Naive thymus-derived CD4-positive, alpha-beta T cell (primary cell): ENCODE data around the gene P2RX3. TPM values are rescaled to one million over a fixed set of nuclear protein-coding genes. Genes with fewer than 3 reads are reported as not detected.
A peak's percentile ranks its signal among the peaks of the same experiment; 100 is the strongest.

ENCODE experiments used
- ATAC-seq: fragments of 150-1000 bp; cut with Tn5 transposase; 2 replicates; pipeline ENCODE4 v1.10.0; 2021; ENCODE audit warnings: mild to moderate bottlenecking, moderate library complexity
- CTCF ChIA-PET: fragments of 350-600 bp; sonication (Branson Sonifier 250); formaldehyde crosslinking; loops from one replicate; lab custom pipeline; 2021; ENCODE audit warnings: antibody characterized with exemption; lab: Charles Lee
- POLR2A ChIA-PET: fragments of 350-600 bp; sonication (Branson Sonifier 250); formaldehyde crosslinking; loops from one replicate; lab custom pipeline; 2021; ENCODE audit warnings: antibody characterized with exemption, inconsistent platforms; lab: Charles Lee
- DNase-seq, 9 donors: peaks; one replicate each; pipeline versions ENCODE4 v3.0.0 to v3.0.0-alpha.2; 2020 to 2022; ENCODE audit warnings: mixed read lengths in 1 of 9
- H3K27ac ChIP-seq: one replicate; pipeline ENCODE4 v1.7.0; 2013; ENCODE audit warnings: mild to moderate bottlenecking, low read depth, low read length, moderate library complexity
- H3K27me3 ChIP-seq, 2 donors: one replicate each; pipeline ENCODE4 v1.7.0; 2013; ENCODE audit warnings: low read length in 2 of 2, mild to moderate bottlenecking in 2 of 2, moderate library complexity in 2 of 2; ENCODE audit not compliant: control insufficient read depth in 2 of 2, insufficient read depth in 2 of 2
- H3K36me3 ChIP-seq, 3 experiments: 1 replicate in 2 of 3; 2 replicates in 1 of 3; pipeline ENCODE4 v1.7.0; 2013; ENCODE audit warnings: low read length in 3 of 3, mild to moderate bottlenecking in 3 of 3, moderate library complexity in 1 of 3; ENCODE audit not compliant: insufficient read depth in 3 of 3, control insufficient read depth in 2 of 3
- H3K4me1 ChIP-seq, 2 donors: one replicate each; pipeline ENCODE4 v1.7.0; 2013; ENCODE audit warnings: low read length in 2 of 2, mild to moderate bottlenecking in 2 of 2, moderate library complexity in 1 of 2; ENCODE audit not compliant: control insufficient read depth in 2 of 2, insufficient read depth in 2 of 2
- H3K4me3 ChIP-seq: 2 replicates; pipeline ENCODE4 v1.7.0; 2013; ENCODE audit warnings: mild to moderate bottlenecking, low read length
- H3K9me3 ChIP-seq, 3 experiments: 1 replicate in 2 of 3; 2 replicates in 1 of 3; pipeline ENCODE4 v1.7.0; 2013; ENCODE audit warnings: low read length in 3 of 3; ENCODE audit not compliant: control insufficient read depth in 2 of 3
- H3K27ac Mint-ChIP-seq, 9 donors: one replicate each; pipeline ENCODE4 v1.8.0; 2020 to 2022; ENCODE audit warnings: mixed read lengths in 9 of 9, mild to moderate bottlenecking in 8 of 9, moderate library complexity in 5 of 9, inconsistent platforms in 2 of 9
- H3K27me3 Mint-ChIP-seq, 5 donors: one replicate each; pipeline ENCODE4 v1.8.0; 2021 to 2022; ENCODE audit warnings: mixed read lengths in 5 of 5, mild to moderate bottlenecking in 1 of 5
- H3K36me3 Mint-ChIP-seq, 5 donors: one replicate each; pipeline ENCODE4 v1.8.0; 2020 to 2022; ENCODE audit warnings: mixed read lengths in 5 of 5, mild to moderate bottlenecking in 3 of 5, inconsistent platforms in 1 of 5
- H3K4me1 Mint-ChIP-seq, 7 donors: one replicate each; pipeline ENCODE4 v1.8.0; 2020 to 2022; ENCODE audit warnings: mixed read lengths in 7 of 7, mild to moderate bottlenecking in 3 of 7, inconsistent platforms in 1 of 7
- H3K4me3 Mint-ChIP-seq, 10 donors: one replicate each; pipeline ENCODE4 v1.8.0; 2020 to 2022; ENCODE audit warnings: mild to moderate bottlenecking in 10 of 10, mixed read lengths in 10 of 10, moderate library complexity in 6 of 10, inconsistent platforms in 2 of 10
- H3K9me3 Mint-ChIP-seq, 11 donors: one replicate each; pipeline ENCODE4 v1.8.0; 2020 to 2022; ENCODE audit warnings: mixed read lengths in 11 of 11, mild to moderate bottlenecking in 4 of 11, inconsistent platforms in 1 of 11, moderate library complexity in 1 of 11
- intact Hi-C, 2 donors: fragments of 100-400 bp; cut with micrococcal nuclease; formaldehyde crosslinking; loops; one replicate each; pipeline ENCODE4 v1.15.1; 2023
- polyA plus RNA-seq, 2 donors: library from polyadenylated mRNA; unstranded; fragments of 300-500 nt; fragmentation: Illumina TruSeq; gene quantifications; one replicate each; pipeline ENCODE4 v1.2.3, GENCODE V29; 2021
- total RNA-seq, 6 experiments: library from RNA in 5 of 6; stranded (reverse) in 5 of 6; gene quantifications; 1 replicate in 5 of 6; 2 replicates in 1 of 6; pipeline ENCODE4 v1.2.3 and lab custom pipeline; 2021 to 2026

The P2RX3 gene
- total and polyA plus RNA-seq, 7 experiments from 2014 or later: not detected

- H3K4me1 ChIP-seq: no peaks in the 10 kb centered on the region
- H3K27me3 ChIP-seq: no peaks in the 10 kb centered on the region
- H3K27ac ChIP-seq: no peak overlapping the region
- ChIA-PET CTCF (interaction anchor here (0.8 kb wide), 1 partner anchor 65 kb away, joined by 3 read pairs; no protein-coding TSS in a partner anchor), POLR2A (no interaction called here)
- peaks cover 0 to 34% (median 9%) of the 10 kb centered on the region in 3 experiments for H3K36me3 ChIP-seq
- Mint-ChIP-seq H3K27me3 (no peaks in the 10 kb centered on the region), H3K27ac (peak overlapping the region in 1 of 9 donors; percentile 7), H3K4me1 (peaks cover 0 to 23% (median 7%) of the 10 kb centered on the region in 7 donors), H3K9me3 (no peaks in the 10 kb centered on the region), H3K4me3 (no peak overlapping the region), H3K36me3 (peaks cover 4 to 60% (median 37%) of the 10 kb centered on the region in 5 donors)
- no peak for DNase-seq
- ATAC-seq: no peak
- no peak overlapping the region for H3K4me3 ChIP-seq
- no peaks in the 10 kb centered on the region for H3K9me3 ChIP-seq
- intact Hi-C loops: no loop called here
Measured at GRCh38 chr11:57407010-57407920, 69.1 kb downstream of the P2RX3 start.

DNA sequence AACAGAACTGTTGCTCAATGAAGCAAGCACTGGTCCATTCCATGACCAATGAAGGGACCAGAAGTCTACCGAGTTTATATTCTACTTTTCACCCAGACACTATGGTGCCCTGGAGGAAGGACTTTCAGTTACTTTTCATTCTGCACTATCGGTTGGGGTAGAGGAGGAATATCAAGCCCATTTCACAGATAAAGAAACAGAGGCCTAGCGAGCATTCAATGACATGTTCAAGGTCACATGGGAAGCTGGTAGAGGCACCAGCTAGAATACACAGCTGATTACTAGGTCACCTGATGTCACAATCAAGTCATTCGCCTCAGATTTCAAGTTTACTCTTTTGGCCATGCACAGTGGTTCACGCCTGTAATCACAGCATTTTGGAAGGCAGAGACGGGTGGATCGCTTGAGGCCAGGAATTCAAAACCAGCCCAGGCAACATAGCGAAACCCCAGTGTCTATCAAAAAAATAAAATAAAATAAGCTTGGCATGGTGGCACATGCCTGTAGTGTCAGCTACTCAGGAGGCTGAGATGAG is 69.9 kb downstream of the P2RX3 start:
- Histone ChIP-seq H3K27ac (no peak overlapping the region), H3K27me3 (no peaks in the 10 kb centered on the region), H3K36me3 (peaks cover 0 to 34% (median 9%) of the 10 kb centered on the region in 3 experiments), H3K4me1 (no peaks in the 10 kb centered on the region), H3K4me3 (no peak overlapping the region), H3K9me3 (no peaks in the 10 kb centered on the region)
- Mint-ChIP-seq H3K4me3 (no peak overlapping the region), H3K27me3 (no peaks in the 10 kb centered on the region), H3K9me3 (no peaks in the 10 kb centered on the region), H3K36me3 (peaks cover 7 to 64% (median 40%) of the 10 kb centered on the region in 5 donors), H3K27ac (peak overlapping the region in 1 of 9 donors; percentile 62), H3K4me1 (peaks cover 0 to 23% (median 7%) of the 10 kb centered on the region in 7 donors)
- DNase-seq: no peak
- ATAC-seq: no peak
- POLR2A ChIA-PET: no interaction called here
- intact Hi-C loops: no loop called here
- CTCF ChIA-PET: no interaction called here

DNA sequence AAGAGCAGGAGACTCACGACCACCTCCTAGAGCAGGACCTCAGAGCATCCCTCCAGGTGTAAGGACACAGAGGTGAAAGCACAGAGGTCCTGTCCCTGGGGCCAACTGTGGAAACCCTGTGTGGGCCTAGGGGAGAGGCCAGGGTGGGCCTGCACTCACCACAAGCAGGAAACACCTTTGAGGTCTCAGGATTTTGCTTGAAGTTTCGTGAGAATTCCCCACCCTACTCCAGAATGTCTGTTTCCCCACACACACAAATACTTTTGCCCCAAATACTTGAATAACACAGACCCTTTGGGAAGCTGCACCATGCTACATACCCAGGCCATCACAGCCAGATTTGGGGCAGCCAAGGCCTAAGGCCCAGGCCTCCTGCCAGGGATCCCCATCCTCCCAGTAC is 70.6 kb downstream of the P2RX3 start:
- H3K36me3 Mint-ChIP-seq: peaks cover 13 to 72% (median 42%) of the 10 kb centered on the region in 5 donors
- CTCF ChIA-PET: no interaction called here

DNA sequence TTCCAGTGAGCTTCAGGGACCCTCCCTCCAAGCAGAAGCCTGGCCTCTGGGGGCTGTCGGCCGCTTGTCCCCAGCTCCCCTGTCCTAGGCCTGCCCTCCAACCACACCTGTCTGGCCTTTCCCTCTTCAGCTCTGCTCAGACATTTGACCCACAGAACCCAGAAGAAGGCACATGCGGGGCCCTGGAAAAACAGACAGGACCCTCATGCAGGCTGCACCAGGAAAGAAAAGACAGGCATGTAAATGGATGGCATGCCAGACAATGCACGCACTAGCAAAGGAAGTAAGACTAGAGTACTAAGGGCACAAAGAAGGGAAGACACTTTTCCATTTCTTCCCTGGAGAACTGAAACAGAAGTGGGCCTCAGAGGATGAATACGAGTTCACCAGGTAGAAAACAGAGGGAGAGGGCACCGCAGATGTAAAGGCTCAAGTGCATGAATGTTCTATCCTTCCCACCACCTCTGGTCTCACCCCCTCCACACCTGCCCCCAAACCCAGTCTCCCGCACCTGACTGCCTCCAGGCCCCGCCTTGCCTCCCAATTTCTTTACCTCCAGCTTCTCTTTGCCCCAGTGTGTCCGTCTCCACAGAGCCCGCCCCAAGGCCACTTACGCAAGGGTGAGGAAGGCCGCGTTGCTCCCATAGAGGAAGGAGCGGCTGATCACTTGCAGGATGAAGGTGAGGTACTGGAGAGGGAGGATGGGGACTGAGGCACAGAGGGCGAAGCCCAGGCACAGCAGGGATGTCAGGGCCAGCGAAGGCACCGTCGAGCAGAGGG is 71.4 kb downstream of the P2RX3 start:
- Histone ChIP-seq H3K4me3 (no peak overlapping the region), H3K9me3 (no peaks in the 10 kb centered on the region), H3K27ac (no peak overlapping the region), H3K36me3 (peaks cover 0 to 46% (median 9%) of the 10 kb centered on the region in 3 experiments), H3K4me1 (no peaks in the 10 kb centered on the region), H3K27me3 (no peaks in the 10 kb centered on the region)
- DNase-seq: no peak
- H3K4me3 Mint-ChIP-seq: no peak overlapping the region
- POLR2A ChIA-PET: interaction anchor here (0.5 kb wide), 2 partner anchors 160 to 1771 kb away, joined by 3 to 4 read pairs; no protein-coding TSS in a partner anchor
- intact Hi-C loops: no loop called here
- H3K36me3 Mint-ChIP-seq: peaks cover 16 to 79% (median 42%) of the 10 kb centered on the region in 5 donors
- peaks cover 5 to 27% (median 8%) of the 10 kb centered on the region in 7 donors for H3K4me1 Mint-ChIP-seq
- H3K27me3 Mint-ChIP-seq: no peaks in the 10 kb centered on the region
- peaks cover 0 to 3% (median 0%) of the 10 kb centered on the region in 11 donors for H3K9me3 Mint-ChIP-seq
- CTCF ChIA-PET: interaction anchor here (0.6 kb wide), 1 partner anchor 820 kb away, joined by 3 read pairs; no protein-coding TSS in a partner anchor
- ATAC-seq: no peak
- peak overlapping the region in 2 of 9 donors; percentile 51 to 55 for H3K27ac Mint-ChIP-seq

More for the DNA sequence above, 70.6 kb downstream of the P2RX3 start:
- H3K27ac ChIP-seq: no peak overlapping the region
- H3K4me1 Mint-ChIP-seq: peaks cover 2 to 26% (median 8%) of the 10 kb centered on the region in 7 donors
- H3K4me3 Mint-ChIP-seq: no peak overlapping the region
- no peaks in the 10 kb centered on the region for H3K9me3 ChIP-seq
- H3K36me3 ChIP-seq: peaks cover 0 to 39% (median 9%) of the 10 kb centered on the region in 3 experiments
- no peaks in the 10 kb centered on the region for H3K27me3 ChIP-seq
- H3K4me1 ChIP-seq: no peaks in the 10 kb centered on the region
- no peak overlapping the region for H3K27ac Mint-ChIP-seq
- ATAC-seq: no peak
- peaks cover 0 to under 1% (median 0%) of the 10 kb centered on the region in 11 donors for H3K9me3 Mint-ChIP-seq
- no peaks in the 10 kb centered on the region for H3K27me3 Mint-ChIP-seq
- intact Hi-C loops: no loop called here
- POLR2A ChIA-PET: interaction anchor here (0.5 kb wide), 1 partner anchor 161 kb away, joined by 3 read pairs; no protein-coding TSS in a partner anchor
- no peak overlapping the region for H3K4me3 ChIP-seq
- DNase-seq: no peak

DNA sequence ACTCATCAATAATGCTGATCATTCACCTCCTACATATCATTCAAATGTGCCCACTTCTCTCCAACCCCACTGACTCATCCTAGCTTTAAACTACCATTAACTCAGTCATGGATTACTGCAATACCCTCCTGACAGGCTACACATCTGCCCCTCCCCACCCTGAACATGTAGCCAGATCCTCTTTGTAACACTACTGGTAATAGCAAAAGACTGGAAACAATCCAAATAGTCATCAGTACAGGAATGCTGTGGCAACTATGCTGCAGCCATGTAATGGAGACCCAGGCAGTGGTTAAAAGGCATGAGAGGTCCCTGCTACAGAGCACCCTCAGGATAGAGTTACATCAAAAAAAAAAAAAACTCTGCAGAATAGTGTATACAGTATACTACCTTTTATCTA is 72.1 kb downstream of the P2RX3 start:
- Histone ChIP-seq H3K27me3 (no peaks in the 10 kb centered on the region), H3K9me3 (no peaks in the 10 kb centered on the region), H3K4me1 (no peaks in the 10 kb centered on the region), H3K27ac (no peak overlapping the region), H3K36me3 (peaks cover 0 to 54% (median 9%) of the 10 kb centered on the region in 3 experiments), H3K4me3 (no peak overlapping the region)
- intact Hi-C loops: no loop called here
- no peak overlapping the region for H3K4me3 Mint-ChIP-seq
- ChIA-PET CTCF (interaction anchor here (0.6 kb wide), 1 partner anchor 820 kb away, joined by 3 read pairs; no protein-coding TSS in a partner anchor), POLR2A (no interaction called here)
- peaks cover 16 to 80% (median 42%) of the 10 kb centered on the region in 5 donors for H3K36me3 Mint-ChIP-seq
- H3K27ac Mint-ChIP-seq: peak overlapping the region in 1 of 9 donors; percentile 55
- ATAC-seq (no peak), DNase-seq (no peak)
- peaks cover 0 to 3% (median 0%) of the 10 kb centered on the region in 11 donors for H3K9me3 Mint-ChIP-seq
- no peaks in the 10 kb centered on the region for H3K27me3 Mint-ChIP-seq
- peaks cover 5 to 27% (median 8%) of the 10 kb centered on the region in 7 donors for H3K4me1 Mint-ChIP-seq

- H3K27me3 Mint-ChIP-seq: no peaks in the 10 kb centered on the region
- H3K36me3 Mint-ChIP-seq: peaks cover 12 to 74% (median 35%) of the 10 kb centered on the region in 5 donors
- ATAC-seq: no peak
- no peak for DNase-seq
- H3K27ac ChIP-seq: no peak overlapping the region
- H3K36me3 ChIP-seq: peaks cover 3 to 59% (median 4%) of the 10 kb centered on the region in 3 experiments
- H3K9me3 Mint-ChIP-seq: peaks cover 0 to 3% (median 0%) of the 10 kb centered on the region in 11 donors
- no peaks in the 10 kb centered on the region for H3K27me3 ChIP-seq
- intact Hi-C loops: no loop called here
- peaks cover 0 to 7% (median 5%) of the 10 kb centered on the region in 7 donors for H3K4me1 Mint-ChIP-seq
- peak overlapping the region in 4 of 9 donors; percentile 7 to 63 (median 30) for H3K27ac Mint-ChIP-seq
- ChIA-PET CTCF (no interaction called here), POLR2A (no interaction called here)
- no peak overlapping the region for H3K4me3 ChIP-seq
- no peak overlapping the region for H3K4me3 Mint-ChIP-seq
- no peaks in the 10 kb centered on the region for H3K4me1 ChIP-seq
- no peaks in the 10 kb centered on the region for H3K9me3 ChIP-seq
Measured at GRCh38 chr11:57413681-57414080, 75.5 kb downstream of the P2RX3 start.
